Posterior vena cava (tissue), 2 donors: ENCODE results near the gene CNDP1. TPM values are rescaled to one million over a fixed set of nuclear protein-coding genes. Genes with fewer than 3 reads are reported as not detected.

Source experiments
- DNase-seq: peaks from one replicate; pipeline ENCODE4 v3.0.0-alpha.2; 2020; ENCODE audit warnings: low spot score
- intact Hi-C, 2 donors: fragments of 100-400 bp; cut with DNase I; formaldehyde crosslinking; loops; one replicate each; pipeline versions ENCODE4 v1.14.1 to v1.14.2; 2022 to 2023
- total RNA-seq, 2 donors: library from RNA; stranded (reverse); fragmentation: NEBNext Ultra II Directional; extraction: Animal tissue kit (Norgen Biotek cat#: 25700); gene quantifications; one replicate each; pipeline ENCODE4 v1.2.1, GENCODE V29; 2021
- donor health status: DM: yes; HTN: yes; CAD: no.
- donor health status: DM: yes; HTN: yes; CAD: no.

Gene CNDP1
- total RNA-seq, 2 donors from 2014 or later = 0.19 TPM; not detected in 1

DNA sequence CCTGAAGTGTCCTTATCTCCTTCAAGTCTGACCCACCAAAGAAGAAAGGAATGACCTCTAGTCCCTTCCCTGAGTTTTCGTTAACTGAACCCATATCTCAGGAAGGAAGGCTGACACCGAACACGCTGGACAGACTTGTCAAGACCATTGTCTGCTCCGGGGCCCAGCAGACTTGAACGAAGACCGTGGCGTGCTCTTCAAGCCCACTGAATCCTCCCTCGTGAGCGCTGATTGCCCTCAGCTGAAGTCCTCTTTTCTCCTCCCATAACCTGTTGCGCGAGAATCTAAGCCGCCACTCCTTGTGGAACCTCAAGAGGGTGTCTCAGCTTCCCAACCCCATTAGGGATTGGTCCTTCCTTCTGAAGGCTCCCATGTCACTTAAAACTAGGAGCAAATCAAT is 634 bp upstream of the CNDP1 start:
- DNase-seq = peak; percentile 34
- intact Hi-C loops = no loop called here

- DNase-seq = peak; percentile 57
- intact Hi-C loops = no loop called here
These were observed 815 bp downstream of the CNDP1 start for GRCh38 chr18:74534981-74535649.

GRCh38 chr18:74539289-74539688 is 5.0 kb downstream of the CNDP1 start:
- intact Hi-C loops = no loop called here
- DNase-seq = peak; percentile 38

GRCh38 chr18:74540652-74541421 is 6.5 kb downstream of the CNDP1 start:
- intact Hi-C loops = loop anchor here in 1 of 2 donors (10.0 kb wide), 1 partner anchor 346 kb away; no protein-coding TSS in a partner anchor
- no peak for DNase-seq

GRCh38 chr18:74541703-74542555 is 7.6 kb downstream of the CNDP1 start:
- intact Hi-C loops = loop anchor here in 1 of 2 donors (10.0 kb wide), 1 partner anchor 347 kb away; no protein-coding TSS in a partner anchor
- DNase-seq = peak; percentile 47

- DNase-seq = peak; percentile 74
- intact Hi-C loops = loop anchor here in 1 of 2 donors (10.0 kb wide), 1 partner anchor 350 kb away; no protein-coding TSS in a partner anchor
These were observed 10.6 kb downstream of the CNDP1 start for GRCh38 chr18:74544898-74545297.

DNA sequence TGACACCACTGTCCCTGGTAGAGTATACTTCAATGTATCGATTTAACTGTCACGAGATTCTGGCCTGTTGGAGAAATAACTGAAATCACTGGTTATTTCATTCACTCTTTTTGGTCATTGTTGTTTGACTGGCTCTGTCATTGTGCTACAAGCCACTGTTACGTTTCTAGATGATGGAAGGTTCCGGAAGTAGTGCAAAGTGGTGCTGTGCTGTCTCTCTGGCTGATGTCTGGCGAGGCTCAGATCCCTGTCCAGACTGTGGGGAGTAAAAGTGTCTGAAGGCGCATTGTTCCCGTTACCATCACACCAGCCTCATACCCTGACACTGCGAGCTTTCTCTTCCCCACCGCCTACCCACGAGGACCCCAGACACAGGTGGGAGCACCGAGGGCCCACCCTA is 11.7 kb downstream of the CNDP1 start:
- DNase-seq = no peak
- intact Hi-C loops = loop anchor here in 1 of 2 donors (10.0 kb wide), 1 partner anchor 351 kb away; no protein-coding TSS in a partner anchor

DNA sequence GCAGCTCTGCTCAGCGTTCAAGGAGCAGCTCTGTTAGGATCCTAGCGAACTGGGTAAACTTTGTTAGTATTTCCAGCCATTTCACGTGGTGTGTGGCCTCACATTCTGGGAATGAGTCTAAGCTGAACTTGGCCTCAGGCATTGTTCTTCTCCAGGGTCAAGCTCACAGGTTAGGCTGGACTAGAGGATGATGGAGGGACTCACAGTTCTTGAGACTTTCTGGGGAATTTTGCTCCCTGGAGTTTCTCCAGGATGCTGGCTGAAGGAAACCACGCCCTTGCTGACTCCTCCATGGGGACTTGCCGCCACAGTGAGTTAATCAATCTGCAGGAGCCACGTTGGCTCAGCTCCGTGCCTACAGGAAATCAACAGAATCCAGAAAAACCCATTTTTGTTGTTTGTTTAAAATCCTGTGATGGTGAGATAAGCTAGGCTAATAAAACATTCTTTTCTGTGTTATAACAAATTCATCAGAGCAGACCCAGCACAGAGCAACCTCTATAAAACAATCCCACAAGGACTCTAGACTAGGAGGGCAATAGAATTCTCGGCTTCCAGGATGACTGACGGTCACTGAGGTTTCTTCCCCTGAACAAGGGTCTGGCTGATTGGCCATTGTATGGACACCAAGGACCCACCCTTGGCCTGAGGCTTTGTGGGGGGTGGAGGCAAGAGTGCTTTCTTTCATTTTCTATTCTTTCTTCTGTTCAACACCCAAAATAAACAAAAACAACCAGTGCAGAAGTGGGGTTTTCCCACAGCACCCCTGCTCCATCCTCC is 12.6 kb downstream of the CNDP1 start:
- DNase-seq = peak; percentile 76
- intact Hi-C loops = loop anchor here in 1 of 2 donors (10.0 kb wide), 1 partner anchor 352 kb away; no protein-coding TSS in a partner anchor

DNA sequence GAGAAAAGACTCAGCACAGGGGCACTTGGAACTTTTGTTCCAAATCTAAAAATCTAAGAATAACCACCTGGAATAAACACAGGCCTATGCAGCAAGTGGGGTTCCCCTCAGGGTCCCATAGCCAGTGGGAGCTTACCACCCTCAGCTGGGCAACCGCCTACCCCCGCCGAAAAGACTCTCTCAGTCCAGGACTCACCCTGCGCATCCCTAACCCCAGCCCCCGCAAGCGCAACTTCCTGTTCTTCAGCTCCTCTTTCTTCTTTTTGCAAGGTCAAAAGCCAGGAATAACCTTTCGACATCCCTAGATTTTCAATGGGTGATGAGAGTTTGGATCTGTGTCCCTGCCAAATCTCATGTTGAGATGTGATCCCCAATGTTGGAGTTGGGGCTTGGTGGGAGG is 13.6 kb downstream of the CNDP1 start:
- DNase-seq = no peak
- intact Hi-C loops = loop anchor here in 1 of 2 donors (10.0 kb wide), 1 partner anchor 353 kb away; no protein-coding TSS in a partner anchor

- no peak for DNase-seq
- intact Hi-C loops = loop anchor here (5.0 to 10.0 kb wide), 4 partner anchors 195 to 355 kb away; no protein-coding TSS in a partner anchor
These were observed 15.3 kb downstream of the CNDP1 start for GRCh38 chr18:74549591-74550104.

DNA sequence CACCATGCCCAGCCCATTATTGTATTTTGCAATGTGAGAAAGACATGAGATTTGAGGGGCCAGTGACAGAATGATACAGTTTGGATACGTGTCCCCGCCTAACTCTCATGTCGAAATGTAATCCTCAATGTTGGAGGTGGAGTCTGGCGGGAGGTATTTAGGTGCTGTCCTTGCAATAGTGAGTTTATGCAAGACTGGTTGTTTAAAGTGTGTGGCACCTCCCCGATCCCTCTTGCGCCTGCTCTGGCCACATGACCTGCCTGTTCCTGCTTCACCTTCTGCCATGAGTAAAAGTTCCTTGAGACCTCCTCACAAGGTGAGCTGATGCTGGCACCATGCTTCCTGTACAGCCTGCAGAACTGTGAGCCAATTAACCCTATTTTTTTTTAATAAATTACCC is 16.6 kb downstream of the CNDP1 start:
- intact Hi-C loops = loop anchor here (5.0 to 10.0 kb wide), 3 partner anchors 196 to 354 kb away; no protein-coding TSS in a partner anchor

DNA sequence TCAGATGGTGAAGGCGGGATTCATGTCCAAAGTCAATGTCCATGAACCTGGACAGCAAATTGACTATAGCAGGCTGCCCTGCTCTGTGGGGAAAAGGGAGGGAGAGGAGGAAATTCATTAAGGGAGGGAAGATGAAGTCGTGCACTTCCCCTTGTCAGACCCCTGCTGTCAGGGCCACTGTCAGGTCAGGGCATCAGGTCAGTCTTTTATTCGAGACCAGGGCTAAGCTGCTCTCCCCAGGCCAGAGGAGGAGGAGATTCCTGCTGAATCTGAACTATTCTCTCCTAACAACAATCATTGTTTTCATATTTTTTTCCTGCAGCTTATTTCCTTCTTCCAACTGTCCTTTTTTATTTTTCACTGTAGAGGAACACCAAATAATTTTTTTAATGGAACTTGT is 17.2 kb downstream of the CNDP1 start:
- intact Hi-C loops = loop anchor here (5.0 to 10.0 kb wide), 3 partner anchors 197 to 354 kb away; no protein-coding TSS in a partner anchor
- no peak for DNase-seq

More for the DNA sequence above, 16.6 kb downstream of the CNDP1 start:
- peak; percentile 34 for DNase-seq

GRCh38 chr18:74551936-74552555 is 17.7 kb downstream of the CNDP1 start:
- peak; percentile 91 for DNase-seq
- intact Hi-C loops = loop anchor here (5.0 to 10.0 kb wide), 3 partner anchors 197 to 355 kb away; no protein-coding TSS in a partner anchor

- intact Hi-C loops = loop anchor here in 1 of 2 donors (10.0 kb wide), 1 partner anchor 201 kb away; no protein-coding TSS in a partner anchor
- DNase-seq = peak; percentile 62
These were observed 21.8 kb downstream of the CNDP1 start for GRCh38 chr18:74556126-74556525.

DNA sequence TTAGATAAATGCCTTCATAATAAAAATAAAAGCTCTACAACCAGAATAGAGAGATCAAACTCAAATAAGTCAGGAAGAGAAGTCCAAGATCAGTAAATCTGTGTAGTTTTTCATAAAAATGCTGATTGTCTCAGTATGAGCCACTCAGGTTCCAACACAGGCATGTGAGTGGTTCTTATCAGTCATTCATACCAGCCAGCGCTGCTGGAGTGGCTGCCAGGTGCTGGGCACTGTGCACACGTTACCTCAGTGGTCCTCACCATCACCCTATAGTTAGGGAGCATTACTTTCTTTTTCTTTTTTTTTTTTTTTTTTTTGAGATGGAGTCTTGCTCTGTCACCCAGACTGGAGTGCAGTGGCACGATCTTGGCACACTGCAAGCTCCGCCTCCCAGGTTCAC is 23.8 kb downstream of the CNDP1 start:
- intact Hi-C loops = loop anchor here in 1 of 2 donors (10.0 kb wide), 1 partner anchor 203 kb away; no protein-coding TSS in a partner anchor
- no peak for DNase-seq

DNA sequence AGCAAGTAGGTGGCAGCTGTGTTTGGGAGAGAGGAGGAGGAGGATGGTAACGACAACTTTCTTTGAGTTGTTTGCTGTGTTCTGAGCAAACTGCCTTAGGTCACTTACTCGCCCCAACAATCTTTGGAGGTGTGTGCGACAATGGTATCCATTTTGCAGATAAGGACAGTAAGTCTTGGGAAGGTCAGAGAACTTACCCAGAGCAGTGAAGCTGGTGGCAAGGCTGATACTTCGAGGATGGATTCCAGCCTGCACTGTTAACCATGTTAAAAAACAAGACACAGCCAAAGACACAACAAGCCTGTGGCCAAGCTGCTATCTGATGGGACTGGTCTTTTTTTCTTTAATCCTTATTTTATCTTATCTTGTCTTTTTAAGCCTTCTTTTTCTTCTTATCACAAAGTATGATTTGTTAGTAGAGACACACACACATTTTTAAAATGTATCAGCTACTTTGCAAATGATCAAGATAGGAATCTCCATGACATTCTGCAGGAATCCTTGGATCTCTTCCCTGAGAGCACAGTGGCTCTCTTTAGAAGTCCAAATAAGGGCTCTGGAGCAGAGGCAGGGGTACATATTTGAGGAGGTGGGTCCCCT is 27.9 kb downstream of the CNDP1 start:
- peak; percentile 14 for DNase-seq
- intact Hi-C loops = no loop called here

GRCh38 chr18:74562775-74563174 is 28.5 kb downstream of the CNDP1 start:
- intact Hi-C loops = no loop called here
- DNase-seq = peak; percentile 60
